Measurements from ENCODE around the gene ZNF750.

Gene ZNF750

DNA sequence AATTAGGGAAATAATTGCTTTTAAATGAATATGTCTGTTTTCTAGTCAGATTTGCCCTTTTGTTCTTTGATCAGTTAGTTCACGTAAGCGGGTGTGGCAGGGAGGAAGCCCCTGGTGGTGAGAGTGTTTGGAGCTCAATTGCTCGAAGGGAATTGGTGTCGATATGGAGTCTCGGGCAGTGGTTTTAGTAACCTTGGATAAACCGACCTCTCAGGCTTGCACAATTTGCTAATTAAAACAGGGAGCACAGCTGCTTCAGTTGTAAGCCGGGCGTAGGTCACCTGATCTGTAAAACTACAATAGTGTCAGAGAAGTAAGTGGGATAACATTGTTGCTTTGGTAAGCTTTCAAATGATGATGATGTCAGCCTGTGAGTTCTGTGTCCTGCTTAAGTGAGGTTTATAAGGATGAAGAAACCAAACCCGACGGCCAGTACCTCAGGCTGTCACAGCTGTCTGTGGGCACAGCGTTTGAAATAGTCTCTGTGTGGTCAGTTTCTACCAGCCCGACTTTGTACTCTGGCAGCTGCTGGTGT, 2.9 kb downstream of the ZNF750 start:
- DNase-seq (ENCODE audit: low read depth in 1 of 2, low spot score in 1 of 2) = no peak

DNA sequence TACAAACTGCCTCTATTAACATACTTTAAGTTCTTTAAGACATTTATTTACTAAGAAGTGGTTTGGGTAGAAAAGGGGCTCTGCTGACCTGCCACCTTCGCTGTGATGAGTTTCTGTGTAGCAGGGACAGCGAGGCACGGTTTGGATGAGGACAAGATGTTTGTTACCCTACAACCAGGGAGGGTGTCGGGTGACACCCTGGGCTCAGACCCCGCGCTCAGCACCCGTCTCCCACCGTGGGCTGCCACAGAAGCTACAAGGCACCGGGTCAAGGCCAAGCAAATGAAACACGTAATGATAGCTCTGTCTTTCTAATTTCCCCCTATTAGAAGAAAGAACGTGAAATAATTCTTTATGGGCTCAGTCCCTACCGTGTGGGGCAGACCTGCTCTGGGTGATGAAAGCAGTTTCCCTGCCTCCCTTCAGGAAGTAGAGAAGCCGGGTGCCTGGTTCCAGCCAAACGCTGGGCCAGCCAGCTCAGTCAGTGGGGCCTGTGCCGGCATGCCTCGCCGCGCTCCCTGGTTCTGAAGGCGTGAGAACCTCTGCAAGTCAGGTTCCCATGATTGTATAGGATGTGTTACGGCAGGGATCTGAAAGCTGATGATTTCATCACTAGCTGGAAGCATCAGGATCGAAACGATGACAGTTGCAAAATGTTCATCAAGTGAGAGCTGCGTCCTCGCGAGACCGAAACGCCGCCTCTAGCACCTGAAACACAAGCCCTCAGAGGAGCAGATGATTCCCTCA, 3.9 kb downstream of the ZNF750 start:
- no peak for DNase-seq (ENCODE audit: low read depth in 1 of 2, low spot score in 1 of 2)

DNA sequence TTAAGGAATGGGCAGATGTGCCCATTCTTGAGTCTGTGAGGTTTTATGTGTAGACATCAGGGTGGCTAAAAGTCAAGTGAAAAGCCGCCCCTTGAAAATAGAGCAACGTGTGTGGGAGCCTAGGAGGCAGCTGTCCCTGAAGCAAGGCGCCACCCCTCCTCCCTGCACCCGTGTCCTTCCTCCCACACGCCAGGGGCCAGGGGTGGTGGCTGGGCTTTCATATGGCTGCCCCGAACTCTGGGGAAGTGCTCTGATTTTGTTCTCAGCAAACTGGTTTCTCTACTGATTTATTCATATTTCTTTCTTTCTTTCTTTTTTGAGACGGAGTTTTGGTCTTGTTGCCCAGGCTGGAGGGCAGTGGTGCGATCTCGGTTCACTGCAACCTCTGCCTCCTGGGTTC, 4.7 kb downstream of the ZNF750 start:
- no peak for DNase-seq (ENCODE audit: low read depth in 1 of 2, low spot score in 1 of 2)

DNA sequence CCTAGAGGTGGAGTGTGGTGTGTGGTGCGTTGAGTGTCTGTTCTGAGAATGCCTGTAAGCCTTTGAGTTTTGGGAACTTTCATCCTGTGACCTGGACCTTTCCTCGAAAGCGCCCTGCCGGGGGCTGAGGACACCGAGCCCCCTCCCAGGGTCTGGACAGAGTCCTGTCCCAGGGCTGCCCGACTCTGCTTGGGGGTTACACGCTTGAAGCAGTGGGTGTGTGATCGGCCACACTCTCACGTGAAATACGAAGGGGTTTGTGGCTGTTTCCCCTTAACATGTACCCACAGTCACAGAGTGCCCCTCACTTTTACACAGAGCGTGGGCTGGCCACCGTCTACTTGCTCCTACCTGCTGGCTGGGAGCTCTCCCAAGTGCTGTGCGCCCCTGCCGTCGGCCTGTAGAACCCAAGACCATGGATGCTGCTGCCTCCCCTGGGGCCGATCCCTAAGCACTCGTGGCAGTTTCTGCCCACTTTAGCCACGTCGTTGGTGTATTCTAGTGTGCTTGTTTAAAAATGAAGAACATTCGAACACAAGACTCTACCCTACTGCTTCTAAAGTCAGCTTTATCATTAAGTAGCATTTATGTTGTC, 6.8 kb downstream of the ZNF750 start:
- DNase-seq (ENCODE audit: low read depth in 1 of 2, low spot score in 1 of 2) = no peak

DNA sequence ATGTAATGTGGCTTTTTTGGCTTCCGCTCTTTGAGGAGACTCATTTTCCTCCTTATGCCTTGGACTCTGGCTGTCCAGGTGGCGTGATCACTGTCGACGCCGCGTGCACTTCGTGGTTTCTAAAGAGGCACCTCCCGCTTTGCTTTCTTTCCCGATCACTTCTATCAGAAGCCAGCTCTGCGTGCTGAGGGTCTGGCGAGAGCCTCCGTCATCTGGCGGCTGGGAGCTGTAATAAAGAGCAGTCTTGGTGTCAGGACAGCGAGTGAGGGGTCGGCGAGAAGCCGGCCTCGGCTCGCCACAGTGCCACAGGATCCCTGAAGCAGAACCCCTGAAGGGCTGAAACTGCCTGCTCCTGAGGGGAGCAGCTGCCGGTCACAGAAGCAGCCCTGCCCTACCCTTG, 7.4 kb downstream of the ZNF750 start:
- DNase-seq (ENCODE audit: low read depth in 1 of 2, low spot score in 1 of 2) = no peak

DNA sequence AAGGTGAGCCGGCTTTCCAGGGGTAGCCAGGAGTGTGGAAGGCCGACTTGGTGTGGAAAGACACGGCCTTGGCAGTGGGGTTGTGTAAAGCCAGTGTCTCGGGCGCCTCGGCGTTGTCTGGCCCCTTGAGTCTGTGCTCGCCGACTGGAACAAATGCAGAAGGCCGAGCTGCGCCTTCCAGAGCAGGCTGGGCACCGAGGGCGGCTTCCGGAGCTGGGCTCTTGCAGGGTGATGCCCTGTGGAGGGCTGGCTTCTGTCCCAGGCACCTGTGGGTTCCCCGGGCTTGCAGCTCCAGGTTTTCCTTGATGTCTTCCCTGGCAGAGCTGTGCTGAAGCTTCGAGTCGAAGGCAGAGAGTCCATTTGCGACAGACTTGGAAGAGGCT, 8.0 kb downstream of the ZNF750 start:
- no peak for DNase-seq (ENCODE audit: low read depth in 1 of 2, low spot score in 1 of 2)

DNA sequence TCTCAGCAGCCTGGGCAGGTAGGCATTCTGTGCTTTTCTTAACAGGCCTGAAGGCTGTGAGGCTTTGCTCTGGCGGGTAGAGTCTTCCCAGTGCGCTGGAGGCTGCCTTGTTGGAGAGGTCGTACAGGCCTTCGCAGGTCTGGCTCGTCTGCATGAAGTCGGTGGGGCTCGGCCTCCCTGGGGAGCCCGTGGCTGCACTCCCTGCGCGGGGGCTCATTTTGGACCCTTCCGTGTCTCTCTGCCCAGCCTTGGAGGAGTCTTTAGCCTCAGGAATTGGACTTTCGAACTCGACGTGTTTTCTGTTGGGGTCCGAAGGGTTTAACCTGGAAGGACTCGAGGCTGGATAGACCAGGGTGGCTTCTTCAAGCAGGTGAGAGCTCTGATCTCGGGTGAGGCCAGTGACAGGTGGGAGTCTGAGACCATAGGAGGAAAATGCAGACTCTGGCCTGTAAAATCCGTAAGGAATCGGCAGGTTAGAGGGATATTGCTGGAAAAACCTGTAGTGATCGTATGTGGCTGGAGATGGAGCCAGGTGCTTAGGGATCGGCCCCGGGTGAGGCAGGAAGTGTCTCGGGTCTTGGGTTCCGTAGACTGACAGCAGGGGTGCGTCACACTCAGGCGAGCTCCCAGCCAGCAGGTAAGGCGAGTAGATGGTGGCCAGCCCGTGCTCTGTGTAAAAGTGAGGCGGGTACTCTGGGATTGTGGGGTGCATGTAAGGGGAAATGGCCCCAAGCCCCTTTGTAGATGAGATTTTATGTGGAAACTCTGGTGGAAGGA, 8.6 kb downstream of the ZNF750 start:
- DNase-seq (ENCODE audit: low read depth in 1 of 2, low spot score in 1 of 2) = no peak

DNA sequence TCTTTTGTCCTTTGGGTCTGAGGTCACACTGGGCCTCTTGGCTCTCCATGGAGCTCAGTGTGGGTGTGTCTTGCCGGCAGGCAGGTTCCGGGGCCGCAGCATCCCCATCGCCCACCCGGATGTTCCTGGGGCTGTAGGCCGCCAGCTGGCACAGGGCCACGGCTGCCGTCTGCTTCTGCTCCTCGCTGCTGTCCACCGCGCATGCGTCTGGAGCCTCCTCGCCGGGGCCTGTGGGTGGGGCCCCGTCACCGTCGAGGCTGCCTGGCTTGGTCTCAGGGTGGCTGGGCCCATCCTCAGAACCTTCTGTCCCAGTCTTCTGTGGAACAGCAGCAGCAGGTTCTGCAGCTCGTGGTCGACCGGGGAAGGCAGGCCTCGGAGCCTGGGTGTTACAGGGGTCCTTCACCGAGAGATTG, 9.6 kb downstream of the ZNF750 start:
- DNase-seq (ENCODE audit: low read depth in 1 of 2, low spot score in 1 of 2) = no peak

DNA sequence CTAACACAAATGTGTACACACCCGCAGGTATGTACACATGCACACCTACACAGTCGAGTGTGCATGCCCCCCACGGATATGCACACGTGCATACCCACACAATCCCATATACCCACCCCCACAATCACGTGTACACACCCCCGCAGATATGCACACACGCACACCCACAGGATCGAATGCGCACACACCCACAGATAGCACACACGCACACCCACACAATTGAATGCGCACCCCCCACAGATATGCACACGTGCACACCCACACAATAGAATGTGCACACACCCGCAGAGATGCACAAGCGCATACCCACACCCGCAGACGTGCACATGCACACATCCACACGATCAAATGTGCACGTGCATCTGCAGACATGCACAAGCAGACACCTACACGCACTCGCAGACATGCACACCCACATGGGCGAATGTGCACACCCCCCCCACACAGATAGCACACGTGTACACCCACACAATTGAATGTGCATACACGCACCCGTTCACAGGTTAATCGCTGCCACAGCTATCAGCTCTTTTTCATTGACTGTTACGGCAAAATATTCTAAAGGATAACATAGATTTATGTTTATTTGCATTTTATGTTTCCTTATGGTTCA, 10.8 kb downstream of the ZNF750 start:
- no peak for DNase-seq (ENCODE audit: low read depth in 1 of 2, low spot score in 1 of 2)

DNA sequence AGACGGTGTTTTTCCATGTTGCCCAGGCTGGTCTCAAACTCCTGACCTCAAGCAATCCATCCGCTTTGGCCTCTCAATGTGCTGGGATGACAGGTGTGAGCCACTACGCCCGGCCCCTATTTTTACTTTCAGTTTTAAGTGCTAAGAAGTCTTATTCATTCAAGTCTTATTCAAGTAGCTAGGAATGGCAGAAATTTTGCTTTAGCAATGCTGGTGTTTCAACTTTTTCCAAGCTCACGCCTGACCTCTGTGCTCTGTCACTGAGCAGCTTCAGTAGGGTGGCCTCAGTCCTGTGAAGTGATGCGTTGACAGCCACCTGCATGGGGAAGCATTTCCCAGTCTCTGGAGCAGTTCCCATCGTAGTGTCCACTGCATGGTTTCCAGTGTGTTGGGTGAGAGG, 12.9 kb downstream of the ZNF750 start:
- DNase-seq (ENCODE audit: low read depth in 1 of 2, low spot score in 1 of 2) = no peak

DNA sequence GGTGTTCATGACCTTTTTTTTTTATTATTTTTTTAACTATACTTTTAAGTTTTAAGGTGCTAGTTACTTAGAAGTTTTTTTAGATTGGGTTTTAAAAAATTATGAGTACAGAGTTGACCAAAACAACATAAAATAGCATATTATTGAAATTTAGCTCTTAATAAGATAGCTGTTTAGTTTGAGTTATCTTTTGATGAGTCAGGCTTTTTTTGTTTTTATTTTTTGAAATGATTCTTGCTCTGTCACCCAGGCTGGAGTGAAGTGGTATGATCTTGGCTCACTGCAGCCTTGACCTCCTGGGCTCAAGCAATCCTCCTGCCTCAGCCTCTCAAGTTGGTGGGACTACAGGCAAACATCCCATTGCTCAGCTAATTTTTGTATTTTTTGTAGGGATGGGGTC, 13.6 kb downstream of the ZNF750 start:
- no peak for DNase-seq (ENCODE audit: low read depth in 1 of 2, low spot score in 1 of 2)

DNA sequence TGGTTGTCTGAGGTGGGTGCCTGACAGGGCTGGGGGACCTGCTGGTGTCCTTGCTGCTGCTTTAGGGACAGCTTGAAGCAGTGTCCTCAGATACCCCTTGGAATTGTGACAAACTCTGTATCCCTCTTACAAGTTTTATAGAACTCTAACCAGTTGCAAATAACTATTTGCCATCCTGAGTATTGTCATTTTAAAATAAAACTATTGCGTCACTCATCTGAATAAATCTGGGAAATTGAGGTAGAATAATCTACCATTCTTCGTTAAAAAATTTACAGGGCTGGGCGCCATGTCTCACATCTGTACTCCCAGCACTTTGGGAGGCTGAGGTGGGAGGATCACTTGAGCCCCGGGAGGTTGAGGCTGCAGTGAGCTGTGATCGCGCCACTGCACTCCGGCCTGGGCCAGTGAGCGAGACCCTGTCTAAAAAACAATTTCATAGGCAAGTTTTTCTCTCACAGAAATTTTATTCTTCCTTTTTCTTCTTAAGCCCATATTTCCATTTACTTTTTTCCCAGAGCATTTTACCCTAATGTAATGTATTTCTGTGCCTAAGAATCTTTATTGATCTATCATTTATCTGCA, 14.2 kb downstream of the ZNF750 start:
- no peak for DNase-seq (ENCODE audit: low read depth in 1 of 2, low spot score in 1 of 2)

DNA sequence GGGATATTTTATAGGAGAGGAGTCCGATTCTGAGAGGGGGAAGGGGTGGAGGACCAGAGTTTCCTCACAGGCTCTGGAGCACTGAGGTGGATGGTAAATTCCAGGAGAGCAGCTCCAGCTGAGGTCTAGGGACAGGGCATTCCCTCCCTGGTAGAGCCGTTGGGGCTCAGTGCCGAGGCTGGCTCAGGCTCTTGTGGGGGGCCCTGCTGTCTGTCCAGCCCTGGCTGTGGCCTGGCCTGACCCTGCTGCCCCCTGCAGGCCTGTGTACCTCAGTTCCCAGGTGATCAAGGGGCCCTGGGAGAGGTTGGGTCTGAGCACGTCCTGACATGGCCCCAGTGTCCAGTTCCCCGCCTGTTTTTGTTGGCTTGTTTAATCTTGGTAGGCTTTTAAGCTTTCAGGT, 16.8 kb downstream of the ZNF750 start:
- no peak for DNase-seq (ENCODE audit: low read depth in 1 of 2, low spot score in 1 of 2)

DNA sequence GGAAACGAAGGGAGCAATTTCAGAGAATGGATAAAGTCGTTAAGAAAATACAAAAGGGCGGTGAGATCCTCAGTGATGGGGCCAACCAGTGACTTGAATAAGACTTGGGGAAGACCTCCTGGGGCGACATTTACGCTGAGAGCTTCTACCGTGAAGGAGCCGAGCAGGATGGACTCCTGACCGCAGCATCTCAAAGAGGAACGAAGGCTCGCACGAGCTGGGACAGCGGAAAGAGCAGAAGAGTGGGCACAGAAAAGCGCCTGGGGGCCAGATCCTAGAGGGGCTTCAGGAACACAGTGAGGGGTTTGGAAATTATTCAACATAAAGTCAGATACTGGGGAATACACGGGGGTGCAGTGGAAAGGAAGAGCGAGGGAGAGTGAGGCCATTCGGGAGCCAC, 17.5 kb downstream of the ZNF750 start:
- DNase-seq (ENCODE audit: low read depth in 1 of 2, low spot score in 1 of 2) = no peak

DNA sequence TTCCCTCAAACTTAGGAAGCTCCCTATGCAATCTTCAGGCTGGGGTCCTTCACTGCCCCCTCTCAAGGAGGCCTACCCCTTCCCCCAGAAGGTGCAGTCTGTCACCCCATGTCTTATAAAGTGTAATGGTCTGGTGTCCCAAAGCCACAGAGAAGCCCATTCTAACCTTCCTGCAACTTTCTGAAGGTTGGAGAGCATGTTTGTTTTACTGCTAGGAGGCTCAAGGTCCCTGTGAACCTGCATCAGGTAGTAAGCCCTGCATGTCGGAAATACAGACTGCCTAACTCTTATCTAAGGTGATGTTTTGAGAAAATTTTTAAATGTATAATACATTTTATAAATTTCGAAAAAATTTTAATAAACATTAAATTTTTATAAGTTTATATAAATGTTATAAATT, 18.3 kb downstream of the ZNF750 start:
- no peak for DNase-seq (ENCODE audit: low read depth in 1 of 2, low spot score in 1 of 2)

DNA sequence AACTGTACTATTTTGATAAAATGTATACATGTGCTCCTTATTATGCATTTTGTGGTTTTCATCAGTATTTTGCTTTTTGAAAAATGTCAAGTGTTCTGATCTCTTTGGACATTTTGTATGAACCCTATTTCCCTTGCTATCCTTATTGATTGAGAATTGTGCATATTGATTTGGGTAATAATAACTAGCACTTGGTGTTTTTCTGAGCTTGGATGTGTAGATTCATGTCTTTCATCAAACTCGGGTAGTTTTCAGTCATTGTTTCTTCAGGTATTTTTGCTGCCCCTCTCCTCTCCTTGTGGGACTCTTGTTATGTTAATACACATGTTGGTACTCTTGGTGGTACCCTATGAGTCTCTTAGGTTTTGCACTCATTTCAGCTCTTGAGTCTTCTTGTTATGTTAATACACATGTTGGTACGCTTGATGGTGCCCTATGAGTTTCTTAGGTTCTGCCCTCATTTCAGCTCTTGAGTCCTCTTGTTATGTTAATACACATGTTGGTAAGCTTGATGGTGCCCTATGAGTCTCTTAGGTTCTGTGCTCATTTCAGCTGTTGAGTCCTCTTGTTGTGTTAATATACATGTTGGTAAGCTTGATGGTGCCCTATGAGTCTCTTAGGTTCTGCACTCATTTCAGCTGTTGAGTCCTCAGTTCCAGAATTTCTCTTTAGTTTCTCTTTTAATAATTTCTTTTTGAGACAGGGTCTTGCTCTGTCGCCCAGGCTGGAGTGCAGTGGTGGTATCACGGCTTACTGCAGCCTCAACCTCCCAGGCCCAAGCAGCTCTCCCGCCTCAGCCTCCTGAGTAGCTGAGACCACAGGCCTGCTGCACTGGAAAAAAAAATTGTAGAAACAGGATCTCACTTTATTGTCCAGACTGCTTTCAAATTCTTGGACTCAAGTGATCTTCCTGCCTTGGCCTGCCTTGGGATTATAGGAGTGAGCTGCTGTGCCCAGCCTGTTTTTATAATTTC, 19.3 kb downstream of the ZNF750 start:
- no peak for DNase-seq (ENCODE audit: low read depth in 1 of 2, low spot score in 1 of 2)

DNA sequence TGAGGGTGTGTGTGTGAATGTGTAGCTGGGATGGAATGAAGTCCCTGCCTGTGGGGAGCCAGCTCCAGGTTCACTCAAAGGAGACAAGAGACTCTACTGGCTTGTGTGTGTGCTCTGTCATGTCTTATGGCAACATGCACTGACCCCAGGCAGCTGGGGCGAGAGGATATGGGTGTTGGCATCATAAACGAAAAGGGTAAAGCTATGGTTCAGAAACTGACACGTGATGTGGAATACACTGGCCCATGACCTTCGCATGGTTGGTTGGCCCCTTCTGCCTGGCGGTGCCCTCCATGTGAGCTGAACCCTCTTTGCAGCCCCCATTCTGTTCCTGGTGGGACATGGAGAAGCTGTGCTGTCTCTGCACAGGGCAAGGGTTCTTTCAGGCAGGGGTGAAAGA, 21.9 kb downstream of the ZNF750 start:
- no peak for DNase-seq (ENCODE audit: low read depth in 1 of 2, low spot score in 1 of 2)

DNA sequence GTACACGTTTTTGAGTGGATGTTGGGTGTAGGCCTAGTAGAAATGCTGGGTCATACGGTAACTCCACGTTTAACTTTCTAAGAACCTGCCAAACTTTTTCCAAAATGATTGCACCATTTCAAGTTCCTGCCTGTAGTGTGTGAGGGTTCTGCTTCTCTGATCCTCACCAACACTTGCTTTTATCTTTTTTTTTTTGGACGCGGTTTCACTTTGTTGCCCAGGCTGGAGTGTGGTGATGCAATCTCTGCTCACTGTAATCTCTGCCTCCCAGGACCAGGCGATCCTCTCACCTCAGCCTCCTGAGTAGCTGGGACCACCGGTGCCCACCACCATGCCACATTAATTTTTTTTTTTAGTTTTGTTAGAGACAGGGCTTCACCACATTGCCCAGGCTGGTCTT, 23.5 kb downstream of the ZNF750 start:
- no peak for DNase-seq (ENCODE audit: low read depth in 1 of 2, low spot score in 1 of 2)

DNA sequence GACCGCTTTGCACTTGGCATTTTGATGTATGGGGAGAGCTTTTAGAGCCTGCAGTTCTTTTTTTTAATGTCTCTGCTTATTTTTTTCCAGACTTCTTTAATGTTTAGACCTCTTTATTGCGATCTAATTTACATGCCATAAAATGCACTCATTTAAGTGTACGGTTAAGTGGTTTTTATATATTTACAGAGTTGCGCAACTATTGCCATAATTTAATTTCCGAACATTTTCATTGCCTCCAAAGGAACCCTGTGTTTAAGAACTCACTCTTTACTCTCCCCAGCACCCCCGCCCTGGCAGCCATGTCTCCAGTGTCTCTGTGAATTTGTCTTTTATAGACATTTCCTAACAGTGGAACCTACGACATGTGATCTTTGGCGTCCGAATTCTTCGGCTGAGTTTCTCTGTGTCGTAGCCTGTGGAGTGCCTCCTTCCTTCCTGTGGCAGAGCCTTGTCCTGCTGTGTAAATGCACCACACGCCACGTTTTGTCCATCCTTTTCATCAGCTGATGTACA, 24.0 kb downstream of the ZNF750 start:
- no peak for DNase-seq (ENCODE audit: low read depth in 1 of 2, low spot score in 1 of 2)

DNA sequence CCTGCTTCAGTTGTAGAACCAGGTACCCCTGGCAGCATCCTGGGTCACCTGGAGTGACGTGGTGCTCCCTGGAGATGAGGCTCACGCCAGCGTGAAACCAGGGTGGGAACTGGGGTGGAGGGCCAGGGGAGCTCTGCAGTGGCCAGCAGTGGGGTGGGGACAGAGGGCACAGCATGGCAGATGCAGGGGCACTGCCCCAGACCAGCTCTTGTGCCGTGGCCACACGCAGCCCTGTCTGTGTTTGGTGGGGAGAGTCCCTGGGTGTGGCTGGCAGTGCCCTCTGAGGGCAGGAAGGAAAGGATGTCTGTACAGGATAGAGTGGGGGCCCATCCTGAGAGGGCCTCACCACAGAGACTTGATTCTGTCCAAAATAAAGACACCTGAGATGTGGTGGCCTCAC, 24.5 kb downstream of the ZNF750 start:
- DNase-seq (ENCODE audit: low read depth in 1 of 2, low spot score in 1 of 2) = no peak
